Trophoblast cell (in vitro differentiated cells and primary cell): ENCODE measurements around the gene CCL4.
"Not testable (repeated sequence)": the region's sequence is repeated elsewhere in the genome, so short reads cannot be mapped to it uniquely, and the experiment has no call there.

ENCODE experiments used
- DNase-seq, 2 donors: peaks; one replicate each; pipeline ENCODE4 v3.0.0-alpha.2; 2016
- H2AFZ ChIP-seq: 2 replicates; pipeline ENCODE4 v1.6.1; 2013; ENCODE audit warnings: low read length, moderate library complexity, mild to moderate bottlenecking; ENCODE audit not compliant: insufficient read depth, poor library complexity
- H2AK5ac ChIP-seq: 2 replicates; pipeline ENCODE4 v1.6.1; 2013; ENCODE audit warnings: mild to moderate bottlenecking, low read length
- H2BK120ac ChIP-seq: 2 replicates; pipeline ENCODE4 v1.6.1; 2013; ENCODE audit warnings: low read length, mild to moderate bottlenecking, moderate library complexity; ENCODE audit not compliant: insufficient read depth, poor library complexity
- H2BK12ac ChIP-seq: 2 replicates; pipeline ENCODE4 v1.6.1; 2013; ENCODE audit warnings: mild to moderate bottlenecking, low read length, moderate library complexity
- H2BK5ac ChIP-seq: 2 replicates; pipeline ENCODE4 v1.6.1; 2013; ENCODE audit warnings: low read length, low read depth, moderate library complexity, mild to moderate bottlenecking; ENCODE audit not compliant: poor library complexity
- H3K14ac ChIP-seq: 2 replicates; pipeline ENCODE4 v1.6.1; 2013; ENCODE audit warnings: mild to moderate bottlenecking, low read length
- H3K18ac ChIP-seq: 2 replicates; pipeline ENCODE4 v1.6.1; 2013; ENCODE audit warnings: mild to moderate bottlenecking, low read length
- H3K23ac ChIP-seq: 2 replicates; pipeline ENCODE4 v1.6.1; 2013; ENCODE audit warnings: low read length
- H3K27ac ChIP-seq: 2 replicates; pipeline ENCODE4 v1.5.1; 2013; ENCODE audit warnings: low read depth, mild to moderate bottlenecking, inconsistent platforms, low read length, moderate library complexity
- H3K27me3 ChIP-seq: 2 replicates; pipeline ENCODE4 v1.6.1; 2013; ENCODE audit warnings: inconsistent platforms, mild to moderate bottlenecking, low read length, moderate library complexity; ENCODE audit not compliant: insufficient read depth
- H3K36me3 ChIP-seq, 2 experiments: 1 replicate in 1 of 2; 2 replicates in 1 of 2; pipeline ENCODE4 v1.6.1; 2013; ENCODE audit warnings: low read length in 2 of 2, mild to moderate bottlenecking in 2 of 2, moderate library complexity in 1 of 2; ENCODE audit not compliant: insufficient read depth in 2 of 2, control insufficient read depth in 1 of 2
- H3K4ac ChIP-seq: 2 replicates; pipeline ENCODE4 v1.6.1; 2013; ENCODE audit warnings: low read depth, mild to moderate bottlenecking, low read length, moderate library complexity
- H3K4me1 ChIP-seq, 2 experiments: 1 replicate in 1 of 2; 2 replicates in 1 of 2; pipeline ENCODE4 v1.6.1; 2013; ENCODE audit warnings: low read length in 2 of 2, mild to moderate bottlenecking in 2 of 2, moderate library complexity in 1 of 2; ENCODE audit not compliant: insufficient read depth in 2 of 2, control insufficient read depth in 1 of 2
- H3K4me2 ChIP-seq: 2 replicates; pipeline ENCODE4 v1.6.1; 2013; ENCODE audit warnings: inconsistent platforms, mild to moderate bottlenecking, low read length, moderate library complexity
- H3K4me3 ChIP-seq: 2 replicates; pipeline ENCODE4 v1.5.1; 2013; ENCODE audit warnings: mild to moderate bottlenecking, low read depth, low read length, inconsistent platforms
- H3K79me1 ChIP-seq: one replicate; pipeline ENCODE4 v1.6.1; 2013; ENCODE audit warnings: low read length
- H3K79me2 ChIP-seq: 2 replicates; pipeline ENCODE4 v1.6.1; 2013; ENCODE audit warnings: low read length, mild to moderate bottlenecking; ENCODE audit not compliant: control insufficient read depth, insufficient read depth, poor library complexity
- H3K9ac ChIP-seq: 2 replicates; pipeline ENCODE4 v1.6.1; 2013; ENCODE audit warnings: mild to moderate bottlenecking, low read length
- H3K9me3 ChIP-seq: 2 replicates; pipeline ENCODE4 v1.6.1; 2013; ENCODE audit warnings: low read depth, mild to moderate bottlenecking, control low read depth, inconsistent platforms, low read length; ENCODE audit not compliant: insufficient read depth
- H4K12ac ChIP-seq: 2 replicates; pipeline ENCODE4 v1.6.1; 2013; ENCODE audit warnings: low read depth, mild to moderate bottlenecking, low read length, moderate library complexity
- H4K8ac ChIP-seq: 2 replicates; pipeline ENCODE4 v1.6.1; 2013; ENCODE audit warnings: low read depth, mild to moderate bottlenecking, low read length, moderate library complexity
- H4K91ac ChIP-seq: one replicate; pipeline ENCODE4 v1.6.1; 2013; ENCODE audit warnings: low read depth, mild to moderate bottlenecking, low read length, moderate library complexity
- WGBS: extraction: QIAGEN DNeasy Blood & Tissue Kit; methylation state at CpG from one replicate; pipeline ENCODE4 v1.1.7; 2013; ENCODE audit warnings: missing lambda C conversion rate; ENCODE audit not compliant: insufficient read length, insufficient coverage; ENCODE audit errors: extremely low coverage; 5-methylcytosine and 5-hydroxymethylcytosine counted together

CCL4 gene

DNA sequence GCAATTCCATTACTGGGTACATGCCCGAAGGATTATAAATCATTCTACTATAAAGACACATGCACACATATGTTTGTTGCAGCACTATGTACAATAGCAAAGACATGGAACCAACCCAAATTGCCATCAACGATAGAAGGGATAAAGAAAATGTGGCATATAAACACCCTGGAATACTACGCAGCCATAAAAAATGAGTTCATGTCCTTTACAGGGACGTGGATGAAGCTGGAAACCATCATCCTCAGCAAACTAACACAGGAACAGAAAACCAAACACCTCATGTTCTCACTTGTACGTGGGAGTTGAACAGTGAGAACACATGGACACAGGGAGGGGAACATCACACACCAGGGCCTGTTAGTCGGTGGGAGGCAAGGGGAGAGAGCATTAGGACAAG, 17.5 kb downstream of the CCL4 start:
- DNase-seq, H2BK12ac ChIP-seq, H3K27ac ChIP-seq, H3K18ac ChIP-seq, H3K4me2 ChIP-seq, H3K14ac ChIP-seq, H3K79me1 ChIP-seq, H3K27me3 ChIP-seq, H4K8ac ChIP-seq, H2AFZ ChIP-seq, H4K12ac ChIP-seq, H3K4ac ChIP-seq, H3K36me3 ChIP-seq, H3K9ac ChIP-seq, H2BK120ac ChIP-seq, H4K91ac ChIP-seq, H2AK5ac ChIP-seq, H2BK5ac ChIP-seq, H3K23ac ChIP-seq, H3K4me1 ChIP-seq, H3K4me3 ChIP-seq, H3K79me2 ChIP-seq: not testable (repeated sequence)
- peaks cover 11% of the 10 kb centered on the region for H3K9me3 ChIP-seq
- WGBS, result no CpG with 5 or more reads among the region's 6 CpGs

DNA sequence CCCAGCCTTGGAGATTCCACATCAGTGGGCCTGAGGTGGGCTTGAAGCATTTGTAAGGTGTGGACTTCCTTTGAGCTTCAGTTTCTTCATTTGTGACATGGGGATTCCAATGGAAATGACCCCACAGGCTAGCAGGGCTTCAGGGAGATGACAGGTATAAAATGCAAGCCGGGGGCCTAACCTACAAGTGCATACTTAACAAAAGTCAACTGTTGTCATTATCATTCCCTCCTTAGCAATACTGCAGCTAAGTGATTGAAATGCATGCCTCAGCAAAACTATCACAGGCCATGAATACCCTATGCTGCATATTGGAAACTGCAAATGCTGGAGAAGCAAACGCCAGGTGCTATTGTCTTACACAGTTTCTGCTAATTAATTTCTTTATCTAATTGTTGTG, 19.8 kb downstream of the CCL4 start:
- no peak overlapping the region for H2BK12ac ChIP-seq
- no peaks in the 10 kb centered on the region for H3K79me1 ChIP-seq
- H2AFZ ChIP-seq, result no peak overlapping the region
- H3K4me3 ChIP-seq, result no peak overlapping the region
- H3K36me3 ChIP-seq, result no peaks in the 10 kb centered on the region
- no peak for DNase-seq
- no peak overlapping the region for H3K27ac ChIP-seq
- H3K18ac ChIP-seq, result no peak overlapping the region
- H3K79me2 ChIP-seq, result no peaks in the 10 kb centered on the region
- no peak overlapping the region for H4K91ac ChIP-seq
- no peak overlapping the region for H4K8ac ChIP-seq
- H4K12ac ChIP-seq, result no peak overlapping the region
- H2BK120ac ChIP-seq, result no peak overlapping the region
- no peak overlapping the region for H2BK5ac ChIP-seq
- H3K14ac ChIP-seq, result no peak overlapping the region
- no peaks in the 10 kb centered on the region for H3K27me3 ChIP-seq
- no peak overlapping the region for H3K4ac ChIP-seq
- WGBS, result no CpG with 5 or more reads among the region's 2 CpGs
- no peak overlapping the region for H3K9ac ChIP-seq
- H3K4me2 ChIP-seq, result no peak overlapping the region
- H3K9me3 ChIP-seq, result peaks cover 13% of the 10 kb centered on the region
- H2AK5ac ChIP-seq, result no peak overlapping the region
- H3K4me1 ChIP-seq, result no peaks in the 10 kb centered on the region
- no peak overlapping the region for H3K23ac ChIP-seq

DNA sequence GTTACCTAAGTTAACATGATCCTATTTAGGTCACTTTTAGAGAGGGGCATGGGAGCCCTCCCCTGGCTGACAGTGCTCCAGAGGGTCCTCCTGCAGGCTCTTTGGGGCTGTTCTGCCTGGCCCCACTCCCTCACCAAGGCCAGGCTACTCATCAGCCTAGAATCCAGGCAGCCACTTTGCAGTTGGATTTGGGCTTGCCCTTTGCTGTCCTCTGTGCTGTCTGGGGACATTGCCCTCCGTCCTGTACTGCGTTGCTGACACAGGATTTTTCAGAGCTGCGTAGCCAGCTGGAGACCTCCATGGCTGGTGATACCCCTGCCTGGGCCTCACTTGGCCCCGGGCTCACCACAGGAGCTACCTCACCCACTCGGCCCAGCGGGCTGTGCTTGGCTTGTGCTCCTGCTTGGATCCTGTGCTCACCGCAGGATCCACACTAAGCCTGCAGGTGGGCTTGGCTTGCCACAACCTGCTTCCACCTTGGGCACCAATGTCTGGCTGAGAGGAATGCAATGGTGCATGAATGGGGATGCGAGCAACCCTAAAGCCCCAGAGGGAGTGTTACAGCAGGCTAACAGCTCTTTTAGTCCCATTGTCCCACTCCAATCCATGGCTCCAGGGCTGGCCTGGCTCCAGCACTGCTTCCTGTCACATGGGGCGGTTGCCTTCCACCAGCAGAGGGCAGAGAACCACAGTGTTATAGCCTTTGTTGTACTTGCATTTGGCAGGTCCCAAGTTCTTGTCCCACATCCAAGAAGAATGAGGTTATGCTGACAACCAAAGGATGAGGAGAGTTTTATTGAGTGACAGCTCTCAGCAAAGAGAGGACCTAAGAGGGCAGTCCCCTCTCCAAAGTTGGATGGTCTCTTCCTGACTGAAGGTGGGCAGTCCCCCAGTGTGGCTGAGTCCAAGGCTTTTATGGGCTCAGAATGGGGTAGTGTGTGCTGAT, 21.5 kb downstream of the CCL4 start:
- no peak overlapping the region for H3K27ac ChIP-seq
- H2BK5ac ChIP-seq, result no peak overlapping the region
- no peak overlapping the region for H2BK120ac ChIP-seq
- H3K4me3 ChIP-seq, result no peak overlapping the region
- no peak overlapping the region for H3K23ac ChIP-seq
- no peak overlapping the region for H2AK5ac ChIP-seq
- no peaks in the 10 kb centered on the region for H3K79me1 ChIP-seq
- WGBS, result no CpG with 5 or more reads among the region's 9 CpGs
- H3K4ac ChIP-seq, result no peak overlapping the region
- peaks cover 13% of the 10 kb centered on the region for H3K9me3 ChIP-seq
- peak overlapping the region; percentile 1 for H3K9ac ChIP-seq
- H4K12ac ChIP-seq, result no peak overlapping the region
- H3K27me3 ChIP-seq, result no peaks in the 10 kb centered on the region
- no peak overlapping the region for H2AFZ ChIP-seq
- no peak for DNase-seq
- H3K18ac ChIP-seq, result no peak overlapping the region
- no peak overlapping the region for H4K91ac ChIP-seq
- H3K4me1 ChIP-seq, result no peaks in the 10 kb centered on the region
- no peak overlapping the region for H3K4me2 ChIP-seq
- H3K79me2 ChIP-seq, result no peaks in the 10 kb centered on the region
- H3K36me3 ChIP-seq, result no peaks in the 10 kb centered on the region
- no peak overlapping the region for H4K8ac ChIP-seq
- H3K14ac ChIP-seq, result no peak overlapping the region
- no peak overlapping the region for H2BK12ac ChIP-seq

DNA sequence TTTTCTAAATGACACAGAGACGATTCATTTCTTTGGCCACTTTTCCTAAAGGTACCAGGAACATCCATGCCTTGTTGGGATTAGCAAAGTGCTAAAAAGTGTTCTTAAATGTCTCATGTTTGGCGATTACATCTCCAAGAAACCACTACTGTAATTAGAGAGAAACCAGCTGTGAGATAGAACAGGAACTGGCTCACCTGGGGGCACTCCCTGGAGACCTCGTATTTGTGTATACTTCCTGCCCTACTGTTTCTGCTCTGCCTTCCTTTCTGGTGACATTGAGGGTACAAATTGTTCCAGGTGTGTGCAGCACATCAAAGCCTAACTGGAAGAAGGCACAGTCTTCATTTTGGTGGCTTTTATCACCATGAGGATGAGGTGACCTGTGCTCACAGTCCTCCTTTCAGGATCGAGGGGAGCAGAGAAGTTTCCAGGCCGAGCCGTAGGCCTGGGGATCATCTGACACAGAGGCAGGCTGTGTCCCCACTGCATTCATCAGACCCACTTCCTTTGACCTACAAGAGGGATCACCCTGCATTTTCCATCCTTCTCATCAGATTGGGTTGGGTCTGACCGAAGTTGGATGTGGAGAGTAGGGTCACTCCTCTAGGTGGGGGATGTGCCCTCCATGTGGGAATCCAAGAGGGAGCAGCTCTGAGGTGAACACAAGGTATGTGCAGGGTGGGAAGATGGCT, 23.7 kb downstream of the CCL4 start:
- H3K23ac ChIP-seq, result no peak overlapping the region
- H2AFZ ChIP-seq, result no peak overlapping the region
- no peak overlapping the region for H3K4me2 ChIP-seq

More for the DNA sequence above, 23.7 kb downstream of the CCL4 start:
- H2BK120ac ChIP-seq, result no peak overlapping the region
- no peaks in the 10 kb centered on the region for H3K79me2 ChIP-seq
- no peak overlapping the region for H3K9ac ChIP-seq
- no peak overlapping the region for H2AK5ac ChIP-seq
- H3K14ac ChIP-seq, result no peak overlapping the region
- H3K27ac ChIP-seq, result no peak overlapping the region
- H3K4me1 ChIP-seq, result no peaks in the 10 kb centered on the region
- no peak overlapping the region for H2BK12ac ChIP-seq
- DNase-seq, result peak in 1 of 2 donors; percentile 12
- H3K18ac ChIP-seq, result no peak overlapping the region
- H3K36me3 ChIP-seq, result no peaks in the 10 kb centered on the region
- H3K79me1 ChIP-seq, result no peaks in the 10 kb centered on the region
- WGBS, result no CpG with 5 or more reads among the region's 7 CpGs
- no peaks in the 10 kb centered on the region for H3K27me3 ChIP-seq
- no peak overlapping the region for H4K91ac ChIP-seq
- no peak overlapping the region for H3K4me3 ChIP-seq
- H2BK5ac ChIP-seq, result no peak overlapping the region
- H3K4ac ChIP-seq, result no peak overlapping the region
- no peak overlapping the region for H4K8ac ChIP-seq
- H3K9me3 ChIP-seq, result peaks cover 12% of the 10 kb centered on the region
- H4K12ac ChIP-seq, result no peak overlapping the region
